Kidney (tissue), 14 donors: ENCODE data around the gene CCDC57. TPM values are rescaled to one million over a fixed set of nuclear protein-coding genes. Genes with fewer than 3 reads are reported as not detected.

Experiments
- DNase-seq, 5 donors: peaks; one replicate each; pipeline ENCODE4 v3.0.0-alpha.2; 2013 to 2020
- FAIRE-seq: peaks from 2 replicates; lab custom pipeline; 2012; peaks lifted over from hg19 to GRCh38; lab: Jason Lieb, UNC
- H3K27ac ChIP-seq, 2 donors: one replicate each; pipeline ENCODE4 v1.7.0; 2013; ENCODE audit warnings: low read depth in 2 of 2, low read length in 2 of 2, inconsistent platforms in 1 of 2
- H3K27me3 ChIP-seq: one replicate; pipeline ENCODE4 v1.7.1; 2013; ENCODE audit warnings: low read length, inconsistent platforms; ENCODE audit not compliant: control insufficient read depth, insufficient read depth
- H3K36me3 ChIP-seq, 3 donors: one replicate each; pipeline versions ENCODE4 v1.7.0 to v1.7.1; 2013; ENCODE audit warnings: low read length in 3 of 3, control low read depth in 1 of 3, inconsistent platforms in 1 of 3; ENCODE audit not compliant: insufficient read depth in 3 of 3, control insufficient read depth in 2 of 3
- H3K4me1 ChIP-seq, 3 donors: one replicate each; pipeline versions ENCODE4 v1.7.0 to v1.7.1; 2013; ENCODE audit warnings: low read length in 3 of 3, inconsistent platforms in 1 of 3, low read depth in 1 of 3; ENCODE audit not compliant: control insufficient read depth in 2 of 3, insufficient read depth in 2 of 3
- H3K4me3 ChIP-seq, 3 donors: one replicate each; pipeline versions ENCODE4 v1.7.0 to v1.8.1; 2013; ENCODE audit warnings: low read length in 3 of 3, control low read depth in 1 of 3, inconsistent platforms in 1 of 3
- H3K9ac ChIP-seq, 3 donors: one replicate each; pipeline versions ENCODE4 v1.7.0 to v1.7.1; 2013; ENCODE audit warnings: low read length in 3 of 3, control low read depth in 1 of 3, inconsistent platforms in 1 of 3
- H3K9me3 ChIP-seq, 3 donors: one replicate each; pipeline versions ENCODE4 v1.7.0 to v1.7.1; 2013; ENCODE audit warnings: low read length in 3 of 3, control low read depth in 1 of 3, inconsistent platforms in 1 of 3; ENCODE audit not compliant: control insufficient read depth in 2 of 3, insufficient read depth in 1 of 3
- intact Hi-C: fragments of 100-400 bp; cut with DNase I; formaldehyde crosslinking; loops from one replicate; pipeline ENCODE4 v1.11.1; 2022
- polyA plus RNA-seq: library from polyadenylated mRNA; stranded (reverse); fragments of 350-450 nt; fragmentation: Illumina TruSeq; extraction: RNeasy Lipid Tissue Mini Kit (QIAGEN cat#74804); gene quantifications from one replicate; pipeline ENCODE4 v1.2.3, GENCODE V29; 2014; ENCODE audit warnings: low read depth, low replicate concordance; ENCODE audit not compliant: insufficient read depth
- total RNA-seq: library from RNA; stranded (reverse); fragmentation: NEBNext Ultra II Directional; extraction: Animal tissue kit (Norgen Biotek cat#: 25700); gene quantifications from one replicate; pipeline ENCODE4 v1.2.1, GENCODE V29; 2021
- TF ChIP-seq, protein P1 (sequence below): IDR thresholded peaks from 3 replicates; pipeline ENCODE4 v1.5.1; 2012; ENCODE audit warnings: mild to moderate bottlenecking, moderate library complexity, borderline replicate concordance; ENCODE audit not compliant: insufficient read depth; ENCODE audit errors: extremely low read depth
- donor health status: control.
- donor health status: control.
- donor health status: control.
- donor health status: control.
- donor health status: control.
- donor health status: DM: yes; HTN: yes; CAD: no.
- donor health status: Normal renal cell carcinoma (clear cell type).

CCDC57 gene
- total and polyA plus RNA-seq, 2 donors from 2014 or later = 46.7 to 79.4 TPM

DNA sequence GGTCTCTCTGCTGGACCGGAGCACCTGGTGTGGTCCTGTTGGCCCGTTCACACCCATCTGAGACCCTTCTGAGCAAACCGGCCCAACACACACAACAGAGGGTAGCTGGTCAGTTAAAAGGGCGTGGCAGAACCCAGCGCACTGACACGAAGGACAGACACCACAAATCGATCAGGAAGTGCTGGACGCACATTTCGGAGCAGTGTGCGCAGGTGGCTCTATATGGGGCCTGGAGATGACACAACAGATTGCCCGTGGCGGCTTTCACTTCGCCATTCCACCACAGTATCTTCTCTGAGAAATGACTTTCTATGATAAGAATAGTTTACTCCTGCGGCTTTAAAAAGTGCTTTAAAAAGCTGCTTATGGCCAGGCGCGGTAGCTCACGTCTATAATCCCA is 12.5 kb downstream of the CCDC57 start:
- Histone ChIP-seq H3K9me3 (no peaks in the 10 kb centered on the region), H3K9ac (no peak overlapping the region), H3K27me3 (no peaks in the 10 kb centered on the region), H3K36me3 (peaks cover 0 to 24% (median 8%) of the 10 kb centered on the region in 3 donors), H3K4me1 (no peaks in the 10 kb centered on the region), H3K27ac (no peak overlapping the region), H3K4me3 (no peak overlapping the region)
- DNase-seq (no peak), FAIRE-seq (no peak)
- intact Hi-C loops = loop anchor here (10.0 kb wide), 1 partner anchor 125 kb away; no protein-coding TSS in a partner anchor
- TF ChIP-seq, protein P1, sequence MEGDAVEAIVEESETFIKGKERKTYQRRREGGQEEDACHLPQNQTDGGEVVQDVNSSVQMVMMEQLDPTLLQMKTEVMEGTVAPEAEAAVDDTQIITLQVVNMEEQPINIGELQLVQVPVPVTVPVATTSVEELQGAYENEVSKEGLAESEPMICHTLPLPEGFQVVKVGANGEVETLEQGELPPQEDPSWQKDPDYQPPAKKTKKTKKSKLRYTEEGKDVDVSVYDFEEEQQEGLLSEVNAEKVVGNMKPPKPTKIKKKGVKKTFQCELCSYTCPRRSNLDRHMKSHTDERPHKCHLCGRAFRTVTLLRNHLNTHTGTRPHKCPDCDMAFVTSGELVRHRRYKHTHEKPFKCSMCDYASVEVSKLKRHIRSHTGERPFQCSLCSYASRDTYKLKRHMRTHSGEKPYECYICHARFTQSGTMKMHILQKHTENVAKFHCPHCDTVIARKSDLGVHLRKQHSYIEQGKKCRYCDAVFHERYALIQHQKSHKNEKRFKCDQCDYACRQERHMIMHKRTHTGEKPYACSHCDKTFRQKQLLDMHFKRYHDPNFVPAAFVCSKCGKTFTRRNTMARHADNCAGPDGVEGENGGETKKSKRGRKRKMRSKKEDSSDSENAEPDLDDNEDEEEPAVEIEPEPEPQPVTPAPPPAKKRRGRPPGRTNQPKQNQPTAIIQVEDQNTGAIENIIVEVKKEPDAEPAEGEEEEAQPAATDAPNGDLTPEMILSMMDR = no peak

- H3K9ac ChIP-seq = no peak overlapping the region
- no peaks in the 10 kb centered on the region for H3K9me3 ChIP-seq
- H3K27ac ChIP-seq = no peak overlapping the region
- H3K36me3 ChIP-seq = peaks cover 0 to 29% (median 8%) of the 10 kb centered on the region in 3 donors
- TF ChIP-seq, protein P1 = no peak
- no peak overlapping the region for H3K4me3 ChIP-seq
- intact Hi-C loops = no loop called here
- no peak for DNase-seq
- no peaks in the 10 kb centered on the region for H3K4me1 ChIP-seq
- no peak for FAIRE-seq
- H3K27me3 ChIP-seq = no peaks in the 10 kb centered on the region
Measured at GRCh38 chr17:82199496-82199895, 13.1 kb downstream of the CCDC57 start.

- Histone ChIP-seq H3K27ac (no peak overlapping the region), H3K9me3 (no peaks in the 10 kb centered on the region), H3K4me1 (no peaks in the 10 kb centered on the region), H3K9ac (no peak overlapping the region), H3K4me3 (no peak overlapping the region), H3K27me3 (no peaks in the 10 kb centered on the region), H3K36me3 (peaks cover 0 to 29% (median 8%) of the 10 kb centered on the region in 3 donors)
- DNase-seq = no peak
- FAIRE-seq = no peak
- TF ChIP-seq, protein P1 = no peak
- intact Hi-C loops = no loop called here
Measured at GRCh38 chr17:82198092-82198491, 14.6 kb downstream of the CCDC57 start.
